Measurements from ENCODE around the gene PAK5.

- TF ChIP-seq CTCF (IDR thresholded peaks at IDR 0.05; ENCODE audit: low read length) (no peak), EZH2 (optimal IDR thresholded peaks at IDR 0.05; ENCODE audit: low read depth, low read length) (no peak), EZH2phosphoT487 (IDR thresholded peaks at IDR 0.05; ENCODE audit: low read length) (no peak)
Observed at GRCh38 chr20:9831032-9831431, 7.8 kb downstream of the PAK5 start.
